NCI-H524 (cell line): ENCODE results near the gene PRDM7.
"Not testable (repeated sequence)": the region's sequence is repeated elsewhere in the genome, so short reads cannot be mapped to it uniquely, and the experiment has no call there.

Experiments
- DNase-seq, 2 experiments: peaks; one replicate each; lab custom pipeline; 2025; lab: John Stamatoyannopoulos, UW

Gene PRDM7

DNA sequence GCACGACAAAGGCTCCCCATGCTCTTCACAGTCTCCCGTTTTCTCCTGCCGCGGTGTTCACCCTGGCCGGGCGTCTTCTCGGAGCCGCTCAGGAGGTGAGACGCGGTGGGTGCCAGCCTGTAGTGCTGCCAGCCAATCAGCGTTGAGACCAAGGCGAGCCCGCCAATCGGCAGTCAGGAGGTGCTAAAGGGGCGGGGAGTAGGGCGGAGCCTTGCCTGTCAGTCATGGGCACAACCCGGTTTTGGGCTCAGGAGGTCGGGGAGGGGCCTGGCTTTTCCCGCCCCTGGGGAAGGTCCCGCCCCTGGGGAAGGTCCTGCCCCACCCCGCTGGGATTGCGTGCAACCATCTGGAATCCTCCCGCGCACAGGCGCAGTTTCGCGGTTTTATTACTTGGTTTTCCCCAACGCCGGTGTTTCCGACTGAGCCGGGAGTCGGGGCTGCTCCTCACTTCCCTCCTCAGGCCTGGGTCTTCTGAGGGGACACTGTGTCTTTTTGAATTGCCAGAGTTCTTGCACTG lies at the start of gene PRDM7:
PRDM7 (minus strand) TSS at position 92 of the 517 bp plus-strand sequence. CDS start 1,421 bp downstream, outside the sequence.
- DNase-seq = peak; percentile 99

GRCh38 chr16:90121846-90122245 lies 44.7 kb upstream of the PRDM7 start:
- DNase-seq = not testable (repeated sequence)

GRCh38 chr16:90107617-90108016 lies 30.5 kb upstream of the PRDM7 start:
- not testable (repeated sequence) for DNase-seq

DNA sequence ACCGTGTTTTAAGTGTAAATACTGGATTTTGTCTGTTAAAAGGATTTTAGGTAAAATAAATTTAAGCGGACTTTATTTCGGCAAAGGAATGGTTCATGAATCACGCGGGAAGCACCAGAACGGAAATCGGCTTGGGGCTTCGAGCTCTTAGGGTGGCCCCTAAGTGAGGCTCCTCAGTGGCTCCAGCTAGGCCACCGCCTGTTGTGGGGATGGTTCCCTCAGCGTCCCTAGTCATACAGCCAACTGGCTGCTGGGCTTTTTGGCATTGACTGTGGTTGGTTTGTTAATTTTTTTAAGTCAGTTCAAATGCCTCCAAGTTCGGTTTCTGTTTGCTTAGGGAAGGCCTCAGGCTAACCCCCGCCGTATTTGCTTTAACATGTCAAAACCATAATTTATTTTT lies 29.9 kb upstream of the PRDM7 start:
- DNase-seq = not testable (repeated sequence)

- not testable (repeated sequence) for DNase-seq
Measured at GRCh38 chr16:90106271-90106670, 29.1 kb upstream of the PRDM7 start.

DNA sequence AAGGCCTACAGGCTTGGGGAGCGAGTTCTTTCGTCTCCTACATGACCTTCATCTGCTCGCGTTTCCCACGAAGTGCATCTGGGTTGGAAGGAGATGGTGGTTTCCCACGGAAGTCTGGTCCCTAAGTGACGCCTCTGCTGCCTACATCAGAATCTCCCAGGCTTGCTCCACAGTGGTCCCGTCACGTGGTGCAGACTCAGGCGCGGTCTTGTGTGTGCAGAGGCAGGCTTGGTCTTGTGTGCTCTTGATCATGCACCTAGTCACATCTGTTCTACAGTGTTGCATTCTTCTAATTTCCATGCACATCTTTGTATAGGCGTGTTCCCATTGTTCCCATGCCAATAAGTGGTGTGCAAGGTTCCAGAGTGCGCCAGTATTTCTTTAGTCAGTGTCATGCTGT lies 27.6 kb upstream of the PRDM7 start:
- not testable (repeated sequence) for DNase-seq

DNA sequence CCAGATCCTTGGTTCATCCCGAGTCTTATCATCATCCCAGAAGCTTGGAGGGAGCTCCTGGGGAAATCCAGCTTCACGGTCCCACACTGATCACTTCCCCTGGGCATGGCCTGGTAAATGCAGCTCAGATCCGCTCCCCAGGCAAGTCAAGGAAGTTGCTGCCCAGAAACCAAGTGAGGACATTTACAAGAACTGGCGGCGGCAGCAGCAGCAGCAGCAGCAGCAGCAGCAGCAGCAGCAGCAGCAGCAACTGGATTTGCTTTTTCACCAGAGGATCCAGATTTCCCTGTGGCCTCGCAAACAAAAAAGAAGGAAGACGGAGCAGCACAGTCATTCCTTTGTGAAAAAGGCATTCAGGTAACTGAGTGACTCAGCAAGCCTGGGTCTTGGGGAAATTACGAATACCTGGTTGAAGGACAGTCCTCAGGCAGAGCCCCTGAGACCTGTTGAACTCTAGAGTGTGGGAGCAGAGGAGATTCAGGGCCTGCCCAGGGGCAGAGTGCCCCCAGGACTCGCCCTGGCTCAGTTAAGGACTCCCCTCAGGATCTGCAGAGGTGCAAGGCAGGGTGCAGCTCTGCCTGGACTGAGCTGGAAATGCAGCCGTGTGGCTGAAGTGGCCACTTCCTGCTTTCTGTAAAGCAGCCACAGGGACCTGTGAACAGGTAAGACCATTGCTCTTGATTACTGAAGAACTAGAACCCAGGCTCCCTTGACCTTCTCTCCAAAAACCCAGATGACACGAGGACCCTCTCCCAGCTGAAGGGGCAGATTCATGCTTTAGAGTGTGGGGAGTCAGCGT lies 25.2 kb upstream of the PRDM7 start:
- not testable (repeated sequence) for DNase-seq

DNA sequence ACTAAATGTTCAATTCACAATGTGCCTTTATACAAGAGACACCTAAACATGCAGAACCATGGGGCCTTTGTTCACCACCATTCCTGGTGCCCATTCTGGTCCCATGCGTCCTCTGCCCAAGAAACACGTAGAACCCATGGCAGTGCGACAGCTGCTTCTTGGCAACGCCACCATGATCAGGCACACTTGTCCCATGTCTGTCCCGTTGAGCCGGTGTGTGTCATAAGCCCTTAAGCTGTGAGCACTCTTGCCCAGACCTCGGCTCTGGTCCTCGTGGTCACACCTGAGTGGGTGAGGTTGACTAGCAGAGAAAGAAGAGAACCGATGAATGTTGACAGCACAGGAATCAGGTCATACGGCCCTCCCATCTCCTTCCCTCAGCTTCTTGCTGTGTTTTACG lies 24.2 kb upstream of the PRDM7 start:
- DNase-seq = not testable (repeated sequence)

- not testable (repeated sequence) for DNase-seq
Measured at GRCh38 chr16:90100790-90101189, 23.7 kb upstream of the PRDM7 start.

DNA sequence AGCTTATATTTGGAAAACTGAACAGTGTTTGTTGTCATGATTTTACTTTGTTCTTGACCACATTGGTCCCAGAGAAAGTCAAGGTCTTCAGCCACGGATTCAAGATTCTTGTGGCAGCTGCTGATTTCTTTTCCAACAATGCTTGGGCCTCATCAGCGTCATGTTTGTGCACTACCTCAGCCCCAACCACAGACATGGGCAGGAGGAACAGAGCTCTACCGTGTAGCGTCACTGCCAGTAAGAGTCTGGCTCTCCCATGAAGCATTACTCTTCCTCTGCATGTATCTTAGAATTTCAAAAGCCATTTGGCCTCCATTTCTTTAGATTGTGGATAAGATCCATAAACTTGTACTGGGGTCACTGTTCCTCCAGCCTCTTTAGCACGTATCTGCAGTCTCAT lies 23.1 kb upstream of the PRDM7 start:
- not testable (repeated sequence) for DNase-seq

GRCh38 chr16:90098936-90099335 lies 21.8 kb upstream of the PRDM7 start:
- not testable (repeated sequence) for DNase-seq

GRCh38 chr16:90097010-90097684 lies 20.0 kb upstream of the PRDM7 start:
- DNase-seq = not testable (repeated sequence)

GRCh38 chr16:90094791-90095190 lies 17.7 kb upstream of the PRDM7 start:
- not testable (repeated sequence) for DNase-seq

GRCh38 chr16:90094296-90094695 lies 17.2 kb upstream of the PRDM7 start:
- DNase-seq = not testable (repeated sequence)

- DNase-seq = not testable (repeated sequence)
Measured at GRCh38 chr16:90093799-90094198, 16.7 kb upstream of the PRDM7 start.

DNA sequence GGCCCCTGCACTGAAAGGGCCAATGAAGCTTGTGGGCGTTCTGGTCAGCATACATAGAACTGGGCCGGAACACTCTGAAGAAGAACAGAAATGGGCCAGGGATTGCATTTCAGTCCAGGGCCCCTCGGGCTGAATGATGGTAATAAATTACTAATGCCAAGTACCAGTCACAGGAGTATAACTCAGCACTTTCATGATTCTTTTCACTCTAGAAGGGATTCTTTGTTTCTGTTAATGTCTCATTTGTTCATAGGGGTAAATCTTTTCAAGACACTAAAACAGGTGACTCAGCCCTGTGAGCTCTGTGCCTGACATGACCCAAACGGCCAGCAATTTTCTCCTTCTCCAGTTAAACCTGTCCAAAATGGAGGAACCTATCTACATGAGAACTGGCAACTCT lies 15.7 kb upstream of the PRDM7 start:
- DNase-seq = not testable (repeated sequence)

GRCh38 chr16:90084215-90084950 lies 7.3 kb upstream of the PRDM7 start:
- DNase-seq = no peak

GRCh38 chr16:90083139-90083538 lies 6.0 kb upstream of the PRDM7 start:
- DNase-seq = no peak

GRCh38 chr16:90081606-90081970 lies 4.5 kb upstream of the PRDM7 start:
- peak; percentile 48 to 59 for DNase-seq

- peak; percentile 31 to 68 for DNase-seq
Measured at GRCh38 chr16:90078579-90078895, 1.4 kb upstream of the PRDM7 start.

- DNase-seq = peak; percentile 84 to 89
Measured at GRCh38 chr16:90077757-90078578, 837 bp upstream of the PRDM7 start.
